AG04449 (cell line): ENCODE results near the gene CCDC78.

Source experiments
- CTCF ChIA-PET: fragments of 350-600 bp; formaldehyde crosslinking; extraction: SDS; loops from one replicate; lab custom pipeline; 2021; ENCODE audit warnings: antibody characterized with exemption; lab: Yijun Ruan, JAX
- POLR2A ChIA-PET: fragments of 400-600, 350-600 bp; formaldehyde crosslinking; extraction: SDS; loops from one replicate; lab custom pipeline; 2020; ENCODE audit warnings: antibody characterized with exemption, inconsistent platforms; lab: Yijun Ruan, JAX
- DNase-seq: peaks from one replicate; pipeline ENCODE4 v3.0.0-alpha.2; 2010; ENCODE audit warnings: low read depth, low spot score
- H3K4me3 ChIP-seq: 2 replicates; pipeline ENCODE4 v1.5.1; 2011; ENCODE audit warnings: low read depth, mild to moderate bottlenecking, control low read depth, low read length
- CTCF ChIP-seq: IDR thresholded peaks from one replicate; pipeline ENCODE4 v1.5.1; 2011; ENCODE audit warnings: mild to moderate bottlenecking, moderate library complexity, low read length, control low read depth, inconsistent platforms; ENCODE audit not compliant: insufficient read depth; ENCODE audit errors: missing control alignments

The CCDC78 gene

GRCh38 chr16:727291-727977 is 1.2 kb upstream of the CCDC78 start:
- ChIA-PET POLR2A (interaction anchor here (1.3 kb wide), 1 partner anchor 11 kb away, joined by 6 read pairs; no protein-coding TSS in a partner anchor), CTCF (interaction anchor here (0.7 to 7.4 kb wide), 5 partner anchors 8 to 57 kb away, joined by 3 to 75 read pairs (median 4); partner anchors contain the start of genes CIAO3 and METRN)
- TF ChIP-seq CTCF = no peak
- no peak for DNase-seq
- peak overlapping the region; percentile 71 for H3K4me3 ChIP-seq

GRCh38 chr16:726188-726437 is 130 bp downstream of the CCDC78 start:
- POLR2A ChIA-PET = no interaction called here
- no peak for TF ChIP-seq CTCF
- DNase-seq = no peak
- CTCF ChIA-PET = interaction anchor here (1.1 to 7.4 kb wide), 3 partner anchors 11 to 14 kb away, joined by 3 to 75 read pairs (median 16); partner anchors contain the start of genes CIAO3 and METRN
- no peak overlapping the region; the same call in 1 of the 2 replicates for H3K4me3 ChIP-seq

GRCh38 chr16:725463-726187 is 618 bp downstream of the CCDC78 start:
- no peak overlapping the region for H3K4me3 ChIP-seq
- TF ChIP-seq CTCF = no peak
- POLR2A ChIA-PET = interaction anchor here (0.7 kb wide), 1 partner anchor 10 kb away, joined by 4 read pairs; no protein-coding TSS in a partner anchor
- no peak for DNase-seq
- CTCF ChIA-PET = interaction anchor here (1.1 to 7.4 kb wide), 4 partner anchors 11 to 16 kb away, joined by 3 to 75 read pairs (median 12); partner anchors contain the start of genes CIAO3 and METRN

- DNase-seq = no peak
- no peak overlapping the region for H3K4me3 ChIP-seq
- no peak for TF ChIP-seq CTCF
- ChIA-PET CTCF (interaction anchor here (1.7 to 7.4 kb wide), 3 partner anchors 11 to 16 kb away, joined by 7 to 75 read pairs (median 16); partner anchors contain the start of genes CIAO3 and METRN), POLR2A (interaction anchor here (0.7 kb wide), 1 partner anchor 9 kb away, joined by 4 read pairs; no protein-coding TSS in a partner anchor)
These were observed 1.2 kb downstream of the CCDC78 start for GRCh38 chr16:725041-725376.

GRCh38 chr16:724188-725040 is 1.8 kb downstream of the CCDC78 start:
- no peak overlapping the region for H3K4me3 ChIP-seq
- ChIA-PET POLR2A (interaction anchor here (0.8 kb wide), 1 partner anchor 10 kb away, joined by 4 read pairs; the partner anchor contains the start of gene METRN), CTCF (interaction anchor here (1.0 to 7.4 kb wide), 4 partner anchors 10 to 331 kb away, joined by 3 to 75 read pairs (median 12); partner anchors contain the start of genes CIAO3 and METRN)
- DNase-seq = no peak
- no peak for TF ChIP-seq CTCF
